Ectodermal cell (in vitro differentiated cells): ENCODE results near the gene ARHGAP42.

ENCODE experiments used
- H3K27ac ChIP-seq: 2 replicates; pipeline ENCODE4 v1.7.0; 2013; ENCODE audit warnings: mild to moderate bottlenecking, low read depth, low read length; ENCODE audit not compliant: insufficient read depth, poor library complexity, severe bottlenecking
- H3K27me3 ChIP-seq: 2 replicates; pipeline ENCODE4 v1.7.0; 2013; ENCODE audit warnings: mild to moderate bottlenecking, low read length; ENCODE audit not compliant: insufficient read depth, control insufficient read depth, poor library complexity, severe bottlenecking
- H3K36me3 ChIP-seq: one replicate; pipeline ENCODE4 v1.7.0; 2013; ENCODE audit warnings: low read length; ENCODE audit not compliant: control insufficient read depth, insufficient read depth
- H3K4me1 ChIP-seq: one replicate; pipeline ENCODE4 v1.7.0; 2013; ENCODE audit warnings: low read length; ENCODE audit not compliant: control insufficient read depth, insufficient read depth
- H3K4me3 ChIP-seq: 2 replicates; pipeline ENCODE4 v1.7.0; 2013; ENCODE audit warnings: low read depth, low read length, control low read depth; ENCODE audit not compliant: insufficient read depth
- H3K9me3 ChIP-seq: 2 replicates; pipeline ENCODE4 v1.7.0; 2013; ENCODE audit warnings: mild to moderate bottlenecking, low read length, moderate library complexity; ENCODE audit not compliant: control insufficient read depth
- WGBS, 2 experiments: methylation state at CpG; one replicate each; pipeline ENCODE4 v1.1.7; 2013; ENCODE audit warnings: missing lambda C conversion rate in 2 of 2; 5-methylcytosine and 5-hydroxymethylcytosine counted together

ARHGAP42 gene

DNA sequence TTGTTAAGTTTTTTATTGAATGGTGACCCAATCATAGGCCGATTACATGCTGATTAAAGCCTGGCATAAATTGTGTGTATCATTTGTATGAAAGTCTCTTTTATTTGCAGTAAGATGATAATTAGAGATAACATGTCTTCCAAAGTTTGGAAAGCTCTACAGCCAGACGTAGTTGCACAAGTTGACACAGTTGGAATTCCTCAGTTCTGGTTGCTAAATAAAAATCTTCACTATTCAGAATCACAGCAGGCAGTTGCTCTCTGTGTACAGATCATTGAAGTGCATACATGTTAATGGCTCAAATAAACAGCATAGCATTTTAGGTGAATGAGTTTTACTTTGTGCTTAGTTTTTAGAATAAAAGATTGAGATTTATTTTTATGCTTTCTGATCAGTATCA lies 69.5 kb downstream of the ARHGAP42 start:
- Histone ChIP-seq H3K36me3 (no peaks in the 10 kb centered on the region), H3K27ac (no peak overlapping the region), H3K4me1 (peaks cover 11% of the 10 kb centered on the region), H3K9me3 (no peaks in the 10 kb centered on the region), H3K27me3 (no peaks in the 10 kb centered on the region), H3K4me3 (no peak overlapping the region)
- WGBS, 2 experiments: 44 to 48% methylated on average over 2 of the region's 2 CpGs

DNA sequence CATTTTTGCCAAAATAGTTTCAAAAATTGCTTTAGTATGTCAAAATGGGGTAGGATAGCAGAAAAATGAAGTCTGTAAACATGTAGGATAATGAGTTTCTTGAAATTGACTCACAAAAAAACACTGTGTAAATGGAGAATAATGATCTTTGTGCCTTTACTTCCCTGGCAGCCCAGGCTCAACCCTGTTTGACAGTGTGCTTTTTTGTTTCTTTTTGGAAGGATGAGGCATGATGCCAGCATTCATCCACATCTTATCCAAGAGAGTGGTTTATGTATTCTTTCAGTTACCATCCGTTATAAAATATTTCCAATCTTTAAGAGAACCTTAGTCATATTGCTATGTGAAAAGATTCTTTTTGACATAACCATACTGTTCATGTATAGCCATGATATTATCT lies 70.6 kb downstream of the ARHGAP42 start:
- no peak overlapping the region for H3K27ac ChIP-seq
- peaks cover 10% of the 10 kb centered on the region for H3K4me1 ChIP-seq
- H3K36me3 ChIP-seq: no peaks in the 10 kb centered on the region
- H3K9me3 ChIP-seq: no peaks in the 10 kb centered on the region
- WGBS, 2 experiments: no CpG with 5 or more reads among the region's 1 CpG
- no peaks in the 10 kb centered on the region for H3K27me3 ChIP-seq
- no peak overlapping the region for H3K4me3 ChIP-seq

DNA sequence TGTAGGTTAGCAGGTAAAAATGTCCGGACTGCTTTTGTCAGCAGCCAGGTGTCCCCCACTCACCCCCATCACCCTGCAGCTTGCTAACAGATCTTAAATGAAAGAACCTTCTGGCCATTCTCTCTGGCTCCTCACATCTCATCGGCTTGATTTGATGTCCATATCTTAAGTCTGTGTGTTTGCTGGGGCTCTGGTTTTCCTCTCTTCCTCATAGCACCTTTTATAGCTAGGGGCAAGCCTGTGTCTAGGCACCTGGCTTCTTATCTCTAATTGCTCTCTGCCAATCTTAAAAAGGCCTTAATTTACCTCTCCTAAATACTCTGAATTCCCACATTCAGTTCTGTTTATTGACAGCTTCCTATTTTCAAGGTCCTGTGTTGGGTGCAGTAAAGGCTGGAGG lies 72.0 kb downstream of the ARHGAP42 start:
- Histone ChIP-seq H3K9me3 (no peaks in the 10 kb centered on the region), H3K36me3 (no peaks in the 10 kb centered on the region), H3K4me1 (peaks cover 3% of the 10 kb centered on the region), H3K27me3 (no peaks in the 10 kb centered on the region), H3K4me3 (no peak overlapping the region), H3K27ac (no peak overlapping the region)
- WGBS, 2 experiments: 93 to 98% methylated on average over 1 to 2 of the region's 2 CpGs

DNA sequence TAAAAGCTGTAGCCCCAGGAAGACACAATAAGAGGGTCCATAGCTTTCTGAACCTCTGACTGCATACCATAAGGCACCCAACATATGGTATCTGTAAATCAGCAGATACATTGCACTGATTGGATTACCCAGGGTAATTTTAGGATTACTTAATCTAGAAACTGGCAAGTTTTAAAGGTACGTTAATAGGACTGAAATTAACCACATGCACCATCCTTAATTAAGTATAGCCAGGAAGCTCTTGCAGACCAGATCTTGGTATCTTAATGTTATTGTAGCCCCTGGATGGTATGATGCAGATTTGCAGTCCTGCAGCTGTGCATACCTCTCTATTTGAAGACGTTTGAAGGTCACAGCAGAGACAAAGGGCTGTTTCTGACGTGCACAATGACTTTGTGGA lies 72.8 kb downstream of the ARHGAP42 start:
- H3K4me1 ChIP-seq: no peaks in the 10 kb centered on the region
- no peak overlapping the region for H3K27ac ChIP-seq
- H3K27me3 ChIP-seq: no peaks in the 10 kb centered on the region
- H3K9me3 ChIP-seq: no peaks in the 10 kb centered on the region
- no peaks in the 10 kb centered on the region for H3K36me3 ChIP-seq
- WGBS, 2 experiments: 68 to 77% methylated on average over 2 to 3 of the region's 3 CpGs
- no peak overlapping the region for H3K4me3 ChIP-seq

DNA sequence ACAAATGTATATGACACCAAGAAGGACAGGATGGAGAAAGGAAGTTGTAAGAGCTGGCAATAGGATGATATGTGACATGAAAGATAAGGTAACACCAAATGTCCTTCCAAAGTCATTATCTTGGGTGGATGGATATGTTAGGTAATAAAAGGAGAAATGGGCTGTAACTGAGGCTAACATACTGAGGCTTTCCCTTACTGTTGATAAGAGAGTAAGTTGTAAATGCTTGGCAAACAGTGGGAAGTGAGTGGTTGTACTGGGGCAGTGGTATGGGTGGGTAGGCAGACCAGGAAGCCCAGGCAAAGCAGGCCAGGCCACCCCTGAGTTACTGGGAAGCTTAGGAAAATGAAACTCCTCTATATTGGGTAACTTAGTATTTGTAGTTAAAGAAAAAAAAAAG lies 73.7 kb downstream of the ARHGAP42 start:
- no peaks in the 10 kb centered on the region for H3K27me3 ChIP-seq
- H3K36me3 ChIP-seq: no peaks in the 10 kb centered on the region
- H3K4me3 ChIP-seq: no peak overlapping the region
- H3K27ac ChIP-seq: no peak overlapping the region
- no peaks in the 10 kb centered on the region for H3K4me1 ChIP-seq
- no peaks in the 10 kb centered on the region for H3K9me3 ChIP-seq

DNA sequence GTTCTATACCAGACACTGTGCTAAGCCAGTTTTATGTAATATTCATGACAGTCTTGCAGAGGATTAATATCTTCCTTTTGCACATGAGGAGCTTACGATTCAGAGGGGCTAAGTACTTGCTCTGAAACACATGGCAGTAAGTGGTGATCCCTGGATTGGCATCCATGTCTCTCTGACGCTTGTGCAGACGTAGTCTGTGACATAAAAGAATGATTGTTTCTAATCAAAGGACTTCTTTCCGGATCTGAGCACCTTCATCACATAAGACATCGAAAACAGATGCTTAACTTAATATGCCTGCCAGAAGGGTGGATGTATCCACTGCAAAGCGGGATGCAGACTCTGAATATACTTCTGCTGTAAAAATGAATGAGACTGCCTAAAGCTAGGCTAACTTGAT lies 74.8 kb downstream of the ARHGAP42 start:
- 97% methylated on average over 6 of the region's 6 CpGs for WGBS, 2 experiments
- no peak overlapping the region for H3K27ac ChIP-seq

DNA sequence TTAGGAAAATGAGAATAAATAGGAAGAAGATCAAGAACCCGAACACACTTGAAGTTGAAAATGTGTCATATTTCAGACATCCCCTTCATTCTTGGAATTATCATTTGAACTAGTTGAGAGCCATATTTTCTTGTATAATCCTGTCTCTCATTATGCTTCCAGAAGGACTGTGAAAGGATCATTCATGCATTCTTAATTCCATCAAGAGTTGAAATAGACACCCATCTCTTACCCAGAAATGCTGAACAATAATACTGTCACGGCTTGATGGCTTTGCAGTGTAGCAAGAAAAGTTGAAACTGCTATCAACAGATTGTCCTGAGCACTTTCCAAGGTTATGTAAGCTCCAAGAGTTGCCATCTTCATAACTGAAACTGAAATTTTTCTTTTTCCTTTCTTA lies 79.7 kb downstream of the ARHGAP42 start:
- peaks cover 5% of the 10 kb centered on the region for H3K4me1 ChIP-seq
- H3K4me3 ChIP-seq: no peak overlapping the region
- H3K36me3 ChIP-seq: no peaks in the 10 kb centered on the region
- no peaks in the 10 kb centered on the region for H3K27me3 ChIP-seq
- WGBS, 2 experiments: 83 to 87% methylated on average over 2 of the region's 2 CpGs
- no peak overlapping the region for H3K27ac ChIP-seq
- no peaks in the 10 kb centered on the region for H3K9me3 ChIP-seq

More for the DNA sequence above, 74.8 kb downstream of the ARHGAP42 start:
- no peaks in the 10 kb centered on the region for H3K4me1 ChIP-seq
- H3K27me3 ChIP-seq: no peaks in the 10 kb centered on the region
- no peak overlapping the region for H3K4me3 ChIP-seq
- no peaks in the 10 kb centered on the region for H3K9me3 ChIP-seq
- no peaks in the 10 kb centered on the region for H3K36me3 ChIP-seq

DNA sequence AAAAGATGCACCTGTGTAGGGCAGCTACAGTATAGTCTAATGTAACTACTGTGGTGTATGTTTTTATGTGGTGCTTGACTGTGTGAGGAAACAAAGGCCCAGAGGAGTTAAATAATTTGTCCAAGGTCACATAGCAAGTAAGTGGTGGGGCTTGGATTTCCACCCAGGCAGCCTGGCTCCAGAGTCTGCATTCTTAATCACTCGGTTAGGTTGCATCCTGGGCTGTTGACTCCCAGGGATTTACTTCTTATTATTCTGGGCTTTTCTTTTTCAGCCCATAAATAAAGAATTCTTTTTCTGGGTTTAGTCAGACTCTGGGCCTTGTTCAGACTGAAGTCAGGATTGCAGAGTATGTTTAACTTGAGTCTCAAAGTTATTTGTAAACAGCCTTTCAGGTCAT lies 82.1 kb downstream of the ARHGAP42 start:
- WGBS, 2 experiments: 4 to 25% methylated on average over 1 of the region's 1 CpG
- Histone ChIP-seq H3K4me1 (peaks cover 11% of the 10 kb centered on the region), H3K36me3 (no peaks in the 10 kb centered on the region), H3K4me3 (no peak overlapping the region), H3K9me3 (no peaks in the 10 kb centered on the region), H3K27ac (no peak overlapping the region), H3K27me3 (no peaks in the 10 kb centered on the region)

DNA sequence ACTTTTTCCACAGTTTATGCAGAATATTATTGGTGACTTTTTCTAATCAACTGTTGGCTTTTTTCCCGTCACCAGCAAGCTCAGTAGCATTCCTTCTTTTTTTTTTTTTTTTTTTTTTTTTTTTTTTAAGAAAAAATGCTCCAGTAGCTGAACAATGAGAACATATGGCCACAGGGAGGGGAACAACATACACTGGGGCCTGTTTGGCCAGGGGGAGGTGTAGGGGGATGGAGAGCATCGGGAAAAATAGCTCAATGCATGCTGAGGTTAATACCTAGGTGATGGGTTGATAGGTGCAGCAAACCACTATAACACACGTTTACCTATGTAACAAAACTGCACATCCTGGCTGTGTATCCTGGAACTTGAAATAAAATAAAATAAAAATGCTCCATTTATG lies 82.5 kb downstream of the ARHGAP42 start:
- H3K36me3 ChIP-seq: no peaks in the 10 kb centered on the region
- WGBS, 2 experiments: 0 to 61% methylated on average over 1 to 3 of the region's 3 CpGs
- H3K9me3 ChIP-seq: no peaks in the 10 kb centered on the region
- no peaks in the 10 kb centered on the region for H3K27me3 ChIP-seq
- peaks cover 11% of the 10 kb centered on the region for H3K4me1 ChIP-seq
- H3K4me3 ChIP-seq: no peak overlapping the region
- H3K27ac ChIP-seq: no peak overlapping the region

DNA sequence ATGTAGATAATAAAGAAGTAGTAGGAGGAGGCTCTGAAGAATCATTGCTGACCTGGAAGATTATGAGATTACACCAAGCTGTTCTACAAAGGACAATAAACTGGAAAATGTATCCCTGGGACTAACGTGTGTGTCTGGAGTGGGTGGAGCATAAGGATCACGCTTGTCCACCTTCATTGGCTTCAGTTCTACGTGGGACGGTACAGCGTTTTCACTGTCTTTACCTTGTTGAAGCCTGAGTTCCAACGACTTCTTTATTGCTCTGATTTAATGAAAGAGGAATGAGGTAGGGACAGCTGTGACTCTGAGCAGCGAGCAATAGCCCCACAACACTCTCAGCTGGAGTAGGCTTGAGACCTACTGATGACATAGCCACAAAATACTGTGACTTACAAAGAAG lies 87.0 kb downstream of the ARHGAP42 start:
- Histone ChIP-seq H3K36me3 (no peaks in the 10 kb centered on the region), H3K27ac (no peak overlapping the region), H3K27me3 (no peaks in the 10 kb centered on the region), H3K9me3 (no peaks in the 10 kb centered on the region), H3K4me1 (peaks cover 13% of the 10 kb centered on the region), H3K4me3 (no peak overlapping the region)
- WGBS, 2 experiments: 92 to 94% methylated on average over 7 of the region's 7 CpGs

DNA sequence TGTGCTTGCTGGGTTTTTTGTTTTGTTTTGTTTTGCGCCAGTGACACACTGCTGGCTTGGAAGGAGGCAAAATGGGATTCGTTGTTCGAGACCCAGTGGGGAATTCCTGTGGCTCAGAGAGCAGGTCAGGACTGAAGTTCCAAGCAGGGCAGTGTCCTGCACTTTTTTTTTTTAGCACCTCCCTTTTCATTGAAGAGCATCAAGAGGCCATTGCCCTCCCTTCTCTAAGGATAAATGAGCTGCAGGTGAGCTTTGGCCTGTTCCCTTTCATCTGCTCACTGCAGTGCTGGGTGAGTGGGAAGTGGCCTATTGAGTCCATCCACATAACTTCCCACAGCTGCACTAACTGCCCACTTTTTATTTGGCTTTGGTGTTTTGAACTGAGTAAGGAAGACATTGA lies 87.8 kb downstream of the ARHGAP42 start:
- Histone ChIP-seq H3K9me3 (no peaks in the 10 kb centered on the region), H3K4me3 (no peak overlapping the region), H3K36me3 (no peaks in the 10 kb centered on the region), H3K27ac (no peak overlapping the region), H3K27me3 (no peaks in the 10 kb centered on the region), H3K4me1 (peaks cover 9% of the 10 kb centered on the region)
- 78 to 81% methylated on average over 3 of the region's 3 CpGs for WGBS, 2 experiments
